GM12872 (cell line): ENCODE data around the gene IL24.

Source experiments
- CTCF ChIP-seq: IDR thresholded peaks from 3 replicates; pipeline ENCODE4 v1.5.1; 2011; ENCODE audit warnings: low read depth, mild to moderate bottlenecking, low read length, moderate library complexity; ENCODE audit not compliant: insufficient read depth

IL24 gene

GRCh38 chr1:206897175-206897574 is at the start of gene IL24:
IL24 (plus strand) TSS chr1:206897443; CDS start chr1:206897833, 390 bp downstream.
- TF ChIP-seq CTCF = no peak

- TF ChIP-seq CTCF = no peak
Observed at GRCh38 chr1:206847946-206848345, 49.3 kb upstream of the IL24 start.

GRCh38 chr1:206850401-206850800 is 46.8 kb upstream of the IL24 start:
- TF ChIP-seq CTCF = no peak

- no peak for TF ChIP-seq CTCF
Observed at GRCh38 chr1:206851341-206852010, 45.8 kb upstream of the IL24 start.

GRCh38 chr1:206854401-206855129 is 42.7 kb upstream of the IL24 start:
- TF ChIP-seq CTCF = no peak

GRCh38 chr1:206855859-206856258 is 41.4 kb upstream of the IL24 start:
- no peak for TF ChIP-seq CTCF

- peak; percentile 56 for TF ChIP-seq CTCF
Observed at GRCh38 chr1:206856674-206857464, 40.4 kb upstream of the IL24 start.
